Activated naive CD4-positive, alpha-beta T cell treated with anti-CD3 and anti-CD28 coated beads, Interleukin-2, amount 50 U/mL, for 24 hours (primary cell): ENCODE data around the gene CLRN3.

Experiments
- H3K27ac Mint-ChIP-seq: one replicate; pipeline ENCODE4 v1.8.0; 2021; ENCODE audit warnings: mild to moderate bottlenecking, mixed read lengths
- H3K27me3 Mint-ChIP-seq: one replicate; pipeline ENCODE4 v1.8.0; 2021; ENCODE audit warnings: mixed read lengths
- H3K36me3 Mint-ChIP-seq: one replicate; pipeline ENCODE4 v1.8.0; 2021; ENCODE audit warnings: mixed read lengths
- H3K4me1 Mint-ChIP-seq: one replicate; pipeline ENCODE4 v1.8.0; 2021; ENCODE audit warnings: mixed read lengths
- H3K4me3 Mint-ChIP-seq: one replicate; pipeline ENCODE4 v1.8.0; 2021; ENCODE audit warnings: mild to moderate bottlenecking, mixed read lengths
- H3K9me3 Mint-ChIP-seq: one replicate; pipeline ENCODE4 v1.8.0; 2021; ENCODE audit warnings: mixed read lengths

Gene CLRN3

GRCh38 chr10:127888521-127889312, 4.0 kb downstream of the CLRN3 start:
- Mint-ChIP-seq H3K27me3 (no peaks in the 10 kb centered on the region), H3K27ac (no peak overlapping the region), H3K9me3 (no peaks in the 10 kb centered on the region), H3K36me3 (no peaks in the 10 kb centered on the region), H3K4me3 (no peak overlapping the region), H3K4me1 (no peaks in the 10 kb centered on the region)

DNA sequence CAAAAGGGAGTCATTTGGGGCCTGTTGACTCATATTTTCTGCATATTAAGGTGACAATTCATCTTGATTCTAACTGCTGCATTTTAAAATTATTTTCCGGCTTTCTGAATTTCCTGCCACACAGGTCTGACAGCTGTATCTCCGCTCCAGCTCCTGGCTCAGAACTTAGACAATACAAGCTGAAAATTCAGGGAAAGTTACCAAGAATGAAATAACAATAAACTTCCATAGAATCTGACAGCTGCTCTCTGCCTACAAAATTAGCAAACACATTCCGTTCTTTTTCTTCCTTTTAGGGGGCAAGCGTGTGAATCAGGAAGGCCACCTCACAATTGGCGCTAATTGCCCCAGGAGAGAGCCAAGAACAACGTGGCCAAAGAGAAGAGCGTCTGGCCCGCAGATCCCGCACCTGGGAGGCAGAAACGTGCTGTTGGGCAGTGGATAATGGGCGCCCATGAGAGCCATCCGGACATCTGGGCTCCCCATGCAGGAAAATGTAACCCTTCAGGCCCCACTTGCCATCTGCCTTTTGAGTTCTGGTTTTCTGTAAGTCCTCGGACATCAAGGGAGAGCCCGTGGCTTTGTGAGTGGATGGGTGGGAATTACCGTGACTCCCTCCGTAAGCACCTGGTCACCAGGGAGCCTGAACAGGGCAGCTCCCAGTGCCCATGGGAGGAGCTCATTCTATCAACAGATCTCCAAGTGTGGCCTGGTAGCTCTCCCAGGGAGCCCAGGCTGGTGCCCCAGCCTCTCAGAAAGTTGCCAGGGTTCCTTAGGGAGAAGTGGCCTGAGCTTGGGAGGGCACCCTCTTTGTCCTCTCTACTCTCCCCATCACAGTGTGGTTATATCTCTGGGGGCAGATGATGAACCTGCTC, 5.0 kb downstream of the CLRN3 start:
- Mint-ChIP-seq H3K9me3 (no peaks in the 10 kb centered on the region), H3K27ac (no peak overlapping the region), H3K4me1 (no peaks in the 10 kb centered on the region)

GRCh38 chr10:127886371-127887051, 6.2 kb downstream of the CLRN3 start:
- Mint-ChIP-seq H3K27me3 (no peaks in the 10 kb centered on the region), H3K36me3 (no peaks in the 10 kb centered on the region), H3K27ac (no peak overlapping the region), H3K4me3 (no peak overlapping the region), H3K4me1 (no peaks in the 10 kb centered on the region), H3K9me3 (no peaks in the 10 kb centered on the region)

More for the DNA sequence above, 5.0 kb downstream of the CLRN3 start:
- Mint-ChIP-seq H3K4me3 (no peak overlapping the region), H3K27me3 (no peaks in the 10 kb centered on the region), H3K36me3 (no peaks in the 10 kb centered on the region)

DNA sequence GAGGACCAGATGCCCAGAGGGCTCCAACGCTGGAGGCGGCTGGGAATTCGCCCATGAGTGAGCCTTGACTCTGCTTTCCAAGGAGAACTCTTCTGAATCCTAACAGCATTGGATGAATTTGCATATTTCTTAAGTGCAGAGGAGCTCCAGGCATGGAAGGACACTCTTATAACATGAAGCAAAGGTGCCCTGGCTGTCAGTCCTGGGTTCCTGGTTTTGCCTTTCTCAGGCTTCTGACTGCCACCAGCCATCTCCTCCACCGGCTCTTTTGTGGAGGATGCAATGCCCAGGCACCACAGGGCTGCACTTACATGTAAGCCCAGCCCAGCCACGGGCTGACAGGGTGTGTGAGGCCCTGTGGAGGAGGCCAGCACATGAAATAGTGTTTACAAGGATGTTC, 8.2 kb downstream of the CLRN3 start:
- Mint-ChIP-seq H3K27me3 (no peaks in the 10 kb centered on the region), H3K4me3 (no peak overlapping the region), H3K36me3 (no peaks in the 10 kb centered on the region), H3K27ac (no peak overlapping the region), H3K9me3 (no peaks in the 10 kb centered on the region), H3K4me1 (peaks cover 9% of the 10 kb centered on the region)

DNA sequence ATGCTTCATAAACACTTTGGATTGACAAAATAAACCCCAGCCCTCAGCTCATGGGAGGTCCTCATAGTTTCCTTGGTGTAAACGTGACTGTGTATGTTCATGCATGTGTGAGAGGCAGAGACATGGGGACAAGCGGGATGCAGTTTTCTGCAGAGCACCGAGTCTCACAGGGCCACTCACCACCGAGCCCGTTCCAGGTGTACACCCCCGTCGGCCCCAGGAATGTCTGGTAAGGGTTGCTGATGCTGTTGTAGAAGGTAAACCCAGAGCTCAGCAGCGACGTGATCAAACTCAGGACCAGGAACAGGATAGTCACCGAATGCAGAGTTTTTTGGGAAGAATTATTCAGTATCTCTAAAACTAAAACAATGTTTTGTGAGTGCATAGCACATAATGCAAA, 9.2 kb downstream of the CLRN3 start:
- H3K27ac Mint-ChIP-seq = no peak overlapping the region
- no peaks in the 10 kb centered on the region for H3K27me3 Mint-ChIP-seq
- peaks cover 9% of the 10 kb centered on the region for H3K4me1 Mint-ChIP-seq
- H3K36me3 Mint-ChIP-seq = no peaks in the 10 kb centered on the region
- no peaks in the 10 kb centered on the region for H3K9me3 Mint-ChIP-seq
- H3K4me3 Mint-ChIP-seq = no peak overlapping the region

GRCh38 chr10:127882801-127883459, 9.8 kb downstream of the CLRN3 start:
- no peak overlapping the region for H3K4me3 Mint-ChIP-seq
- H3K4me1 Mint-ChIP-seq = peaks cover 9% of the 10 kb centered on the region
- H3K27ac Mint-ChIP-seq = no peak overlapping the region
- no peaks in the 10 kb centered on the region for H3K27me3 Mint-ChIP-seq
- no peaks in the 10 kb centered on the region for H3K9me3 Mint-ChIP-seq
- no peaks in the 10 kb centered on the region for H3K36me3 Mint-ChIP-seq

GRCh38 chr10:127882391-127882790, 10.3 kb downstream of the CLRN3 start:
- no peaks in the 10 kb centered on the region for H3K27me3 Mint-ChIP-seq
- no peak overlapping the region for H3K4me3 Mint-ChIP-seq
- H3K36me3 Mint-ChIP-seq = no peaks in the 10 kb centered on the region
- no peaks in the 10 kb centered on the region for H3K9me3 Mint-ChIP-seq
- H3K27ac Mint-ChIP-seq = no peak overlapping the region
- peaks cover 9% of the 10 kb centered on the region for H3K4me1 Mint-ChIP-seq

DNA sequence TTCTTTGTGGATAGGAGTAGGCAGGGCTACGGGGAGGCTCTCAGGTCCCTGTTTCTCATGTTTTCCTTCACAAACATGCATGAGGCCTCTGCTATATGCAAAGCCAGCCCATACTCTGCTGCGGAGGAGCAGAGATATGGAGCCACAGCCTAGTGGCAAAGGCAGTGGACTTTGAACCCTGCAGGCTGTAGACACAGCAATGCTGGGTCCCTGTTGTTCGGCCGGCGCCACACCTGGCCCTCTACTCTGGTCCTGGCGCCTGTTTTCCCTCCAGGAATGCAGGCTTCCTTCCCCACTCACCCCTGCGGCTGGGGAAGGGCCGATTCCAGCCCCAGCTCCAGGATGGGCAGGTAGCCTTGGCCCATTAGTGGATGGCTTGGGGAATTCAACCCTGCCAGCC, 11.5 kb downstream of the CLRN3 start:
- H3K27ac Mint-ChIP-seq = no peak overlapping the region
- H3K4me1 Mint-ChIP-seq = peaks cover 9% of the 10 kb centered on the region
- H3K27me3 Mint-ChIP-seq = no peaks in the 10 kb centered on the region
- H3K4me3 Mint-ChIP-seq = no peak overlapping the region
- no peaks in the 10 kb centered on the region for H3K9me3 Mint-ChIP-seq
- no peaks in the 10 kb centered on the region for H3K36me3 Mint-ChIP-seq

DNA sequence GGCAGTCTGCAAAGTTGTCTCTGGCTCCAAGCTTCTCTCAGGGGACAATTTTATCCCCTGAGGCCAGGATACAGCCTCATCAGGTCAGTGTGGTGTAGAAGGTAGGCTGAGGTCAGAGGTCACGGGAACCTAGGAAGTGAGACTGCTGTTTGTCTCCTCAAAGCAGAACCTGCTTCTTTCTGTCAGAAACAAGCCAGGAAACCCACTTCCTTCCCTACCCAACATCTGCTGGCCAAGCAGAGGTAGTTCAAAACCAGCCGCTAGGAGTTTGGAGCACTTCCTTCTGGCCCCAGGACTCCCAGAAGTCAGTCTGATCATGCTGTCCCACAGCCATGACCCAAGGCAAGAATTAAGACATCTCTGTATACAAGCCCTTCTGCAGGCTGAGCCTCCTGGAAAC, 12.2 kb downstream of the CLRN3 start:
- no peaks in the 10 kb centered on the region for H3K27me3 Mint-ChIP-seq
- no peak overlapping the region for H3K4me3 Mint-ChIP-seq
- no peak overlapping the region for H3K27ac Mint-ChIP-seq
- H3K36me3 Mint-ChIP-seq = no peaks in the 10 kb centered on the region
- peaks cover 9% of the 10 kb centered on the region for H3K4me1 Mint-ChIP-seq
- H3K9me3 Mint-ChIP-seq = no peaks in the 10 kb centered on the region

DNA sequence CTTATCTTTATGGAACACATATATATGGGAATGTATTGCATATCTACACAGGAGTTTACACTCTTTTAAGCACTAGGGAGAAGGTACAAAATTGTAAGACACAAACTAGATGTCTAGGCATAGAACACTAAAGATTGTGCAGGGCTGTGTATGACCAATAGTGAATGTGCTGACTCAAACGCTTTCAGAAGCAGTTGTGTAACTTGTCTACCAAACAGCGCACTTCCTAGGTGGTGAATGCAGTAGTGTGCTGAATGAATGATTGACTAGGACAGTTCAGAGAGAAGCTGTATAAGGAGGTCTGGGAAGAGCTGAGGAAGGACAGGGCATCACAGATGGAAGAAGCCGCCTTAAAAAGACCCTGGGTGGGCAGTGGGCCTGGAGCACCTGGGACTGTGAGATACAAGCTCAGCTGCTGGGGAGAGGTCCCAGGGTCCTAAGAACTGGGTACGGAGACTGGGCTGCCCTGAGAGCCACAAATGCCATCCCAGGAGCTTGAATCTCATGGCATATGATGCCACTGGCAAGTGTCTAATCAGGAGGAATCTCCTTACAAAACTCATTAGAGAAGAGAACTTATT, 14.2 kb downstream of the CLRN3 start:
- Mint-ChIP-seq H3K9me3 (no peaks in the 10 kb centered on the region), H3K4me1 (peaks cover 9% of the 10 kb centered on the region), H3K4me3 (no peak overlapping the region)

DNA sequence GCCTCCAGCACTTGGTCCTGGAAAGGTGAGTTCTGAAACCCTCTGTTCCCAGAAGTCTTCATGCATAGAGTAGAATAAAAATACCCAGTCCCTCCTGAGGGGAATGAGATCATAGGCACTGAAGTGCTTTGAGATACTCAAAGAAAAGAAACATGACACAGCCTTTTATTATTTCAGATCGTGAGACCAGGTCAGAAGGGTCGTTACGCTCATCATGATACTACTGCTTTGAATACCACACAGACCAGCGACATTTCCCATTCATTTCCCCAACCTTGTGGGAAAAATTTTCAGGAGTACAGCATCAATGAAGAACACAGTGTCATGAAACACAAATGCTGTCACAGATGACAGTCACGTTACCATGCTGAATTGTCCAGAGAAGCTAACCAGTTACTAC, 15.0 kb downstream of the CLRN3 start:
- Mint-ChIP-seq H3K4me3 (no peak overlapping the region), H3K4me1 (peaks cover 9% of the 10 kb centered on the region), H3K27me3 (no peaks in the 10 kb centered on the region), H3K9me3 (no peaks in the 10 kb centered on the region), H3K27ac (no peak overlapping the region), H3K36me3 (no peaks in the 10 kb centered on the region)

More for the DNA sequence above, 14.2 kb downstream of the CLRN3 start:
- Mint-ChIP-seq H3K36me3 (no peaks in the 10 kb centered on the region), H3K27ac (no peak overlapping the region), H3K27me3 (no peaks in the 10 kb centered on the region)

DNA sequence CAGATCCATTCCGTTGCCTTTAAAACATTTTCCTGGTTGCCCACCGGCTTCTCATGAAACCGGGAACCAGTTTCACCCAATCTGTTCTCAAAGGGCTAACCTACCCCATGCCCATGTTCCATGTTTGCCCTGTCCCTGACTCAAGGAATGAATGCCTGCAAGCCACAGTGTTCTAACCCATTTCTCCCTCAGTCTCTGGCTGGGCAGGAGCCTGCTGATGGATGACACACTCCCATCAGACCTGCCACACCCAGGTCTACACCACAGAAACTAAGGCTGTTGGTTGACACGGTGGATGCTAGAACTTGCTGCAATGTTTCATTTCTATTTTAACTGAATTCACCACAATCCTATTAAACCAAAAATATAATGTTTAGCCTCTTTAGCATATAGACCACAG, 15.6 kb downstream of the CLRN3 start:
- Mint-ChIP-seq H3K4me1 (peaks cover 9% of the 10 kb centered on the region), H3K9me3 (no peaks in the 10 kb centered on the region), H3K36me3 (no peaks in the 10 kb centered on the region), H3K27ac (no peak overlapping the region), H3K27me3 (no peaks in the 10 kb centered on the region), H3K4me3 (no peak overlapping the region)

GRCh38 chr10:127875916-127876315, 16.8 kb downstream of the CLRN3 start:
- Mint-ChIP-seq H3K27ac (no peak overlapping the region), H3K4me3 (no peak overlapping the region), H3K4me1 (peaks cover 9% of the 10 kb centered on the region), H3K36me3 (no peaks in the 10 kb centered on the region), H3K27me3 (peaks cover 6% of the 10 kb centered on the region), H3K9me3 (no peaks in the 10 kb centered on the region)

GRCh38 chr10:127875449-127875765, 17.3 kb downstream of the CLRN3 start:
- Mint-ChIP-seq H3K27me3 (peaks cover 6% of the 10 kb centered on the region), H3K36me3 (no peaks in the 10 kb centered on the region), H3K27ac (no peak overlapping the region), H3K4me3 (no peak overlapping the region), H3K9me3 (no peaks in the 10 kb centered on the region), H3K4me1 (peaks cover 5% of the 10 kb centered on the region)
